ENCODE data around the gene CEP350.
"Not testable (repeated sequence)": the region's sequence is repeated elsewhere in the genome, so short reads cannot be mapped to it uniquely, and the experiment has no call there.

The CEP350 gene

DNA sequence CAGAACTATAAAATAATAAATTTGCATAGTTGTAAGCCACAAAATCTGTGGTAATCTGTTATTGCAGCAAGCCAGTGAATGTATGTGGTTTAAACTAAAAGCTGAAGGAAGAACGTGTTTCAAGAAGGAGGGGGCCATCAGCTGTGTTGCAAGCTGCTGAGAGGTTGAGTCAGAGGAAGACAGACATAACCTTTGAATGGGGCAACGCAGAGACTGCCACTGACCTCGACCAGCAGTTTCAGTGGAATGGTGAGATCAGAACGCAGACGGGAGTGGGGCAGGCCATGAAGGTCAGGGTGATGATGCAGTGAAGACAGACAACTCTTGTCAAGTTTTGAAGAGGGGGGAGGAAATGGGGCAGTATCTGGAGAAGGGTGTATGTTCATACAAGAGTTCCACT, 176.9 kb downstream of the CEP350 start:
- peak; percentile 96 for DNase-seq

GRCh38 chr1:180133193-180133592, 178.6 kb downstream of the CEP350 start:
- no peak for DNase-seq

- not testable (repeated sequence) for DNase-seq
These were observed 179.1 kb downstream of the CEP350 start for GRCh38 chr1:180133688-180134087.

- no peak for DNase-seq
These were observed 180.9 kb downstream of the CEP350 start for GRCh38 chr1:180135535-180135934.

DNA sequence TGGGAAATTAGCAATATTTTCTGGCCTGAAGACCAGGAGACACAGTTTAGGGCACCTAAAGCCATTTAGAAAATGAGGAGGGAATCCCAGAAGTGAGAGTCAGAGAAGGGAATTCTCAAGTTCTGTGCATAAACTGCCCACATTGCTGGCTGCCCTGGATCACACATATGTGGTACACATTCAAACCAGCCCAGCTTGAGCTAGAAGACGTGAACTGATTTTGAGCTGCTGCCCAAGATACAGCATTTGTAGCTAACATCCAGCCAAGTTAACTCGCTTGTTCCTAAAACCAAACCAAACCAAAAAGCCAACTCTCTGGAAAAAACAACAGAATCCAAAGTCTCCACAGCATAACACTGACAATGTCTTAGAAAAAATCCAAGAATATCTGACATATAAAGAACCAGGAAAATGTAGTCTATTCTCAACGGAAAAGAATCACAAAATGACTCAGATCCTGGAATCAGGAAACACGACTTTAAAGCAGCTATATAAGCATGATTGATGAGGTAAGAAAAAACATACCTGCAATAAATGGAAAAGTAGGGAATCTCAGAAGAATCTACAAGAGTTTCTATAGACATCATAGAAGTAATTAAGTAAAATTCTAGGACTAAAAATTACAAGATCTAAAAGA, 181.8 kb downstream of the CEP350 start:
- DNase-seq: no peak

- no peak for DNase-seq
These were observed 182.4 kb downstream of the CEP350 start for GRCh38 chr1:180136968-180137356.

DNA sequence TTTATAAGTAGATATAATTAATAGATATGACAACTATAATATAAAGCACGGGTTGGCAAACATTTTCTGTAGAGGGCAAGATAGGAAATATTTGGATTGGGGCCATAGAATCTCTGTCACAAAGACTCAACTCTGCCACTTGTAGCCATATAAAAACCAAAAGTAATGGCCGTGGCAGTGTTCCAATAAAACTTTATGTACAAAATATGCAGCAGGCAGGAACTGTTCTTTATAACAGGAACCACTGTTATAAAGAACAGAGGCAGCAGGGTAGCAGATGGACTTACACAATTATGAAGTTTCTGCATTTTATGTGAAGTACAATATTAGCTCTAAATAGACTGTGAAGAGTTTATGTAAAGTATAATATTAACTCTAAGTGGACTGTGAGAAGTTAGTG, 183.2 kb downstream of the CEP350 start:
- DNase-seq: no peak

DNA sequence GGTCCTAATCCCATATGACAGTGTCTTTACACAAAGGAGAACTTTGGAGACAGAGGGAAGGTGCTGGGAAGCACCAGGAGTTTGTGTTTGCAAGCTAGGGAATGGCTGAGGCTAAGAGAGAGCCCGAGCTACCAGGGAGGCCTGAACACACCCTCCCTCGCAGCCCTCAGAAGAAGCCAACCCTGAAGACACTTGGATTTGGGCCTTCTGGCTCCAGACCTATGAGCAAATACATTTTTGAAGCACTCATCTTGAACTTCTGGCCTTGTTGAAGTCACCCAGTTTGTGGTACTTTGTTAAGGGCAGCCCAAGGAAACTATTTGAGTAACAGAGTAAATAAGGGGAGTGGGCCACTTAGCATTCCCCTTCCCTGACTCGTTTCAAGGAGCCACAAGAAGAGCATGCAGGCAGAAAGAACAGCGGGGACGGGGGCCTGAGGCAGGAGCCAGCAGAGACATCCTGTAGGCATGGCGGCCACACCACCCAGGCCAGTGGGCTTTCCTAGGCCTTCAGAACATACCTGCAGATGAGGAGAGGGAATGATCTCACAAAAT, 186.8 kb downstream of the CEP350 start:
- no peak for DNase-seq

- DNase-seq: no peak
These were observed 188.7 kb downstream of the CEP350 start for GRCh38 chr1:180143359-180143758.

GRCh38 chr1:180144659-180145357, 190.2 kb downstream of the CEP350 start:
- no peak for DNase-seq

DNA sequence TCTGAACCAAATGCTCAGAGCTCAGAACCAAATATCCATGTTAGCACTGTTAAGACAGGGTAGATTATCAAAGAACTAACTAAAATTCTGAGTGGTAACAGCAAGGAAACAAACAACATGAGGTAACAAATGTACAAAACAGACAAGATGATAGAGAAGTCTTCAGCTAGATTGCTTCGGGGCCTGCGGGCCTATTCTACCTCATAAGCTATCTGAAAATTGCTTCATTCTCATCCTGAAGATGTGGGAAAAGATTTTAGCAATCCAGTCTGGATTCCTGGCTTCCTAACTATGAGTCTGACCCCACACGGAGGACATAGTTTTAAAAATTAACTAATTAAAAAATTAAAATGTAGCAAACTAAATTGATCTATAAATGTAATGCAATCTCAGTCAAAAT, 190.8 kb downstream of the CEP350 start:
- no peak for DNase-seq

DNA sequence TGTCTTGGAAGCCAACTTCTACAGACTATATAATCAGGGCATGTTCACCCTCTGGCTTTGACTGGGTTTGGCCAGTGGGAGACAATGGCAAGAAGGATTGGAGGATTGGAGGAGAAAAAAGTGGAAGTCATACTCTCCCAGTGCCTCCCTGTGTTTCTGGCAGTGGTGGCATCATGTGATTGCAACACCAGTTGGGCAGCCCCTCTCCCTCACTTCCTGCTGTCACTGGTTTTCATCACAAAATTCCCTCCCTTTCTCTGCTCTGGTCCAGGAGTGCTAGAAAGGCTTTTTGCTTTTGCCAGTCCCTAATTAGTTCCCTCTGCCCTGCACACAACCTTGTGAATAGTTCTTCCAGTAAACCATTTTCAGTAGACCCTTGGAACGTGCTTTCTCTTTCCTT, 196.4 kb downstream of the CEP350 start:
- no peak for DNase-seq

- DNase-seq: no peak
These were observed 196.9 kb downstream of the CEP350 start for GRCh38 chr1:180151508-180151907.

DNA sequence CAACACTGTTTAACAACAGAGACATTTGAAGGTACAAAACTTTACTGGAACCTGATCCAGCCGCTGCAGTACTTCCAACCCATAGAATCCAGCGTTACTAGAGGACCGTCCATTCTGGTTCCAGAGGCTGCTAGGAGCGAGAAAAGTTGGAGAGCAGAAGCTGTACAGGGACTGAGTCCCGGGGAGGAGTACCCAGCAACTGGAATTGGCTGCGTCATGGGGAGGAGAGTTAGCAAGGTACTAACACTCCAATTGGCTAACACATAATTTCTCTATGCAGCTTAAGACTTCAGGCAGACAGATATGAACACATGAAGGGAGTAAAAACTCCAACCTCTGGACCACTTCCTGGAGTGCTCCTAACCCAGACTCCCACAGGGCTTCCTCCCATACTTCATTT, 198.0 kb downstream of the CEP350 start:
- no peak for DNase-seq

DNA sequence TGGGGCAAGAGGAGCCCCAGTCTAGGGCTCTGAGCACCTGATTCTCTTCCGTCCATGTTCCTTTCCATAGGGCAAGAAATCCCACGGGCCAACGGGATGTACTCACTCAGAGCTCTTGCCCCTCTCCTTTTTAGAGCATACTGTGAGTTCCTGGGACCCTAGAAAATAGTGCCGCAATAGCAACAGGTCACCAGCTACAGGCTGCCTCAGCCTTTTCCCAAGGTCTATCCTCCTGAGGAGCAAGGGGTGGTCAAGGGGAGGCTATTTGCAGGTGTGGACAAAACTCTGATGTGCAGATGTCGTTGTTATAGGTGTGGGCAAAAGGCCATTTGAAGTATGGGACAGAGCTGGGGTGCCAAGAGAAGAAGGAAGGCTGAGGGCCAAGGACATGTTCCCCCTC, 198.4 kb downstream of the CEP350 start:
- no peak for DNase-seq

DNA sequence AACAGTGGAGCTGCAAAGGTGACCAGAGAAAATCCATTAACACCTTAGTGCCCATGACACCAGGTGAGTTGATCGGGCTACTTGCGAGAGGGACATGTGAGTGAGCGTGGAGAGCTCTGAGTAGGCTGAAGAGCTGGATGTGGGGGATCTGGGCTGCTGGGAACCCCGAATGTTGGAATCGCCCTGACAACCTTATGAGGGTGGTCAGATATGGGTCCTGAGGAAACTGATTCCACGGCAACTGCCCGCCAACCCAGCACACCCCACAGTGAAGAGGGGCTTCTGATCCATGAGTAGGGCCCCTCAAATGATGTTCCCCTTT, 199.4 kb downstream of the CEP350 start:
- no peak for DNase-seq

GRCh38 chr1:180154325-180155181, 199.9 kb downstream of the CEP350 start, which contains the start of gene QSOX1:
Gene QSOX1 (plus strand): TSS chr1:180154869. CDS start chr1:180154908, 39 bp downstream.
- peak; percentile 41 for DNase-seq

- DNase-seq: no peak
These were observed 200.6 kb downstream of the CEP350 start for GRCh38 chr1:180155182-180155682.

DNA sequence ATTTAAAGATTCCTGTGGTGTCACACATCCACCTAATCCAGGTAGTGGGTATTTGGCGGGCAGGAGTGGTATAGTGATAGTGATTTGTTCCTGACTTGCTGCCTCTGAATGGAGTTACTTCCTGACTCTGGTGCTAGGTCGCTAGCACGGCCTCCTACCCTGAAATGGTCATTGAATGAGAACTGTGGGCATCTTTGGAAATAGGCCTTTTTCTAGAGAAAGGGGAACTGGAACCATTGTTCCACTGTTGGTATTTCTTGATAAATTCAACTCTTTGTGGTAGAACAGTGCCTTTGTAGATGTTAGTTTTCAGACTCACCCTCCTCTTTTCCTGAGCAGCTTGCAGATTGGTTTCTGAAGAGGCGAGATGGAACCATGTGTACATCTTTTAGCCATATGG, 201.6 kb downstream of the CEP350 start:
- DNase-seq: peak; percentile 55

GRCh38 chr1:180156631-180157091, 202.1 kb downstream of the CEP350 start:
- no peak for DNase-seq

DNA sequence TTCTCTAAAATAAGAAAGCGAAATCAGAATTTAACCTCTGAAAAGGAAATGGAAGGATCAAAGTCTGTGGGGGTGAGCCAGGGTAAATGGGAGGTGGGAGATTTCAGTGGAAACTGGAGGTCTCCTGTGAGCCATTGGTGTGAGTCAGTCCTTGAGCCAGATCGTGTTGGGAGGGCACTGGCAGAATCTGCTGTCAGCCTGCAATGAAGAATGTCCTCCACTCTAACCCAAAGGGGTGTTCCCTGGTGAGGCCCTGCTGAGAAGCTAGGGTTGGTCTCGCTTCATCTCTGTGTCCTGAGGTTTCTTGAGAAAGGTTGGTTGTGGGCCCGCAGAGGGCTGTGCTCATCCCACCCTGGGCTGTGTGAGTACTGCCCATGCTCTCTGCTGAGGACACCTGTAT, 202.5 kb downstream of the CEP350 start:
- no peak for DNase-seq

- no peak for DNase-seq
These were observed 203.0 kb downstream of the CEP350 start for GRCh38 chr1:180157576-180158057.
